SK-N-SH (cell line): ENCODE data around the gene GPC5.

Source experiments
- CHD2 ChIP-seq: fragments of 150-350 bp; IDR thresholded peaks from 2 replicates; pipeline ENCODE4 v1.6.1; 2018; ENCODE audit warnings: low read length; ENCODE audit not compliant: partially characterized antibody
- EZH2phosphoT487 ChIP-seq: fragments of 200-600 bp; sonication (generic); IDR thresholded peaks from 2 replicates; pipeline ENCODE4 v1.6.1; 2017; ENCODE audit warnings: low read depth, mixed run types, mild to moderate bottlenecking, antibody characterized with exemption, moderate library complexity, borderline replicate concordance
- FOSL2 ChIP-seq: IDR thresholded peaks from 2 replicates; pipeline ENCODE4 v1.4.0; 2012; ENCODE audit warnings: low read depth, mild to moderate bottlenecking, moderate library complexity, borderline replicate concordance
- RAD21 ChIP-seq: IDR thresholded peaks from 2 replicates; pipeline ENCODE4 v1.6.1; 2012; ENCODE audit warnings: mild to moderate bottlenecking, low read length
- REST ChIP-seq: IDR thresholded peaks from 2 replicates; pipeline ENCODE4 v1.6.1; 2012; ENCODE audit warnings: mild to moderate bottlenecking, low read depth, low read length, moderate library complexity
- TCF12 ChIP-seq: IDR thresholded peaks from 2 replicates; pipeline ENCODE4 v1.4.0; 2012
- YY1 ChIP-seq: IDR thresholded peaks from 2 replicates; pipeline ENCODE4 v1.4.0; 2012; ENCODE audit warnings: low read depth, mild to moderate bottlenecking
- TF ChIP-seq, protein P1 (sequence below): fragments of 200-600 bp; sonication (generic); IDR thresholded peaks from 2 replicates; pipeline ENCODE4 v1.6.1; 2017; ENCODE audit warnings: antibody characterized with exemption, mild to moderate bottlenecking, moderate library complexity
- TF ChIP-seq, protein P2 (sequence below): IDR thresholded peaks from 2 replicates; pipeline ENCODE4 v1.4.0; 2012; ENCODE audit warnings: low read depth
- TF ChIP-seq, protein P3 (sequence below): fragments of 150-350 bp; IDR thresholded peaks from 2 replicates; pipeline ENCODE4 v1.6.1; 2017; ENCODE audit warnings: antibody characterized with exemption, low read length, low read depth, borderline replicate concordance

DNA sequence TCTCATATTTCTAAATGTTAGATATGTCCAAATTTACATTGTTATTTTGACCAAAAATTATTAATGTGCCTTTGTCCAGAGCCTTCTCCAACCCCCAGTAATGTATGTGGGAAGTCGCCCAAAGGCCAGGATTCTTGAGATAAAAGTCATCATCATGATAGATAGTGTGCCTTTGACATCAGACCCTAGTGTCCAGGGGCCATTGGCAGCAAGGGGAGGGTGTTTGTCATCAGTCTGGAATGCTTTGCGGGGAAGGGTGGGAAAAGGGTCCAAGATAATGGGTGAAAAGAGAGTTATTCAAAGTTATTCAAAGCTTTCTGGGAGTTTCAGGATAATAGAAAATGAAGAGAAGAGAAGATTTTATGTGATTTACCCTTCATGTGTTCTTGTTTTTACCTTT is 918.6 kb downstream of the GPC5 start:
- TF ChIP-seq FOSL2: peak; percentile 61
- TF ChIP-seq CHD2: no peak
- TF ChIP-seq, protein P1, sequence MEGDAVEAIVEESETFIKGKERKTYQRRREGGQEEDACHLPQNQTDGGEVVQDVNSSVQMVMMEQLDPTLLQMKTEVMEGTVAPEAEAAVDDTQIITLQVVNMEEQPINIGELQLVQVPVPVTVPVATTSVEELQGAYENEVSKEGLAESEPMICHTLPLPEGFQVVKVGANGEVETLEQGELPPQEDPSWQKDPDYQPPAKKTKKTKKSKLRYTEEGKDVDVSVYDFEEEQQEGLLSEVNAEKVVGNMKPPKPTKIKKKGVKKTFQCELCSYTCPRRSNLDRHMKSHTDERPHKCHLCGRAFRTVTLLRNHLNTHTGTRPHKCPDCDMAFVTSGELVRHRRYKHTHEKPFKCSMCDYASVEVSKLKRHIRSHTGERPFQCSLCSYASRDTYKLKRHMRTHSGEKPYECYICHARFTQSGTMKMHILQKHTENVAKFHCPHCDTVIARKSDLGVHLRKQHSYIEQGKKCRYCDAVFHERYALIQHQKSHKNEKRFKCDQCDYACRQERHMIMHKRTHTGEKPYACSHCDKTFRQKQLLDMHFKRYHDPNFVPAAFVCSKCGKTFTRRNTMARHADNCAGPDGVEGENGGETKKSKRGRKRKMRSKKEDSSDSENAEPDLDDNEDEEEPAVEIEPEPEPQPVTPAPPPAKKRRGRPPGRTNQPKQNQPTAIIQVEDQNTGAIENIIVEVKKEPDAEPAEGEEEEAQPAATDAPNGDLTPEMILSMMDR: no peak
- no peak for TF ChIP-seq RAD21
- no peak for TF ChIP-seq EZH2phosphoT487
- TF ChIP-seq TCF12: peak; percentile 66
- TF ChIP-seq, protein P2, sequence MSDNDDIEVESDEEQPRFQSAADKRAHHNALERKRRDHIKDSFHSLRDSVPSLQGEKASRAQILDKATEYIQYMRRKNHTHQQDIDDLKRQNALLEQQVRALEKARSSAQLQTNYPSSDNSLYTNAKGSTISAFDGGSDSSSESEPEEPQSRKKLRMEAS: no peak
- TF ChIP-seq REST: no peak
- TF ChIP-seq YY1: no peak
- TF ChIP-seq, protein P3, sequence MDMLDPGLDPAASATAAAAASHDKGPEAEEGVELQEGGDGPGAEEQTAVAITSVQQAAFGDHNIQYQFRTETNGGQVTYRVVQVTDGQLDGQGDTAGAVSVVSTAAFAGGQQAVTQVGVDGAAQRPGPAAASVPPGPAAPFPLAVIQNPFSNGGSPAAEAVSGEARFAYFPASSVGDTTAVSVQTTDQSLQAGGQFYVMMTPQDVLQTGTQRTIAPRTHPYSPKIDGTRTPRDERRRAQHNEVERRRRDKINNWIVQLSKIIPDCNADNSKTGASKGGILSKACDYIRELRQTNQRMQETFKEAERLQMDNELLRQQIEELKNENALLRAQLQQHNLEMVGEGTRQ: no peak
